ENCODE results near the gene DRAM1.
"Not testable (repeated sequence)": the region's sequence is repeated elsewhere in the genome, so short reads cannot be mapped to it uniquely, and the experiment has no call there.

Gene DRAM1

DNA sequence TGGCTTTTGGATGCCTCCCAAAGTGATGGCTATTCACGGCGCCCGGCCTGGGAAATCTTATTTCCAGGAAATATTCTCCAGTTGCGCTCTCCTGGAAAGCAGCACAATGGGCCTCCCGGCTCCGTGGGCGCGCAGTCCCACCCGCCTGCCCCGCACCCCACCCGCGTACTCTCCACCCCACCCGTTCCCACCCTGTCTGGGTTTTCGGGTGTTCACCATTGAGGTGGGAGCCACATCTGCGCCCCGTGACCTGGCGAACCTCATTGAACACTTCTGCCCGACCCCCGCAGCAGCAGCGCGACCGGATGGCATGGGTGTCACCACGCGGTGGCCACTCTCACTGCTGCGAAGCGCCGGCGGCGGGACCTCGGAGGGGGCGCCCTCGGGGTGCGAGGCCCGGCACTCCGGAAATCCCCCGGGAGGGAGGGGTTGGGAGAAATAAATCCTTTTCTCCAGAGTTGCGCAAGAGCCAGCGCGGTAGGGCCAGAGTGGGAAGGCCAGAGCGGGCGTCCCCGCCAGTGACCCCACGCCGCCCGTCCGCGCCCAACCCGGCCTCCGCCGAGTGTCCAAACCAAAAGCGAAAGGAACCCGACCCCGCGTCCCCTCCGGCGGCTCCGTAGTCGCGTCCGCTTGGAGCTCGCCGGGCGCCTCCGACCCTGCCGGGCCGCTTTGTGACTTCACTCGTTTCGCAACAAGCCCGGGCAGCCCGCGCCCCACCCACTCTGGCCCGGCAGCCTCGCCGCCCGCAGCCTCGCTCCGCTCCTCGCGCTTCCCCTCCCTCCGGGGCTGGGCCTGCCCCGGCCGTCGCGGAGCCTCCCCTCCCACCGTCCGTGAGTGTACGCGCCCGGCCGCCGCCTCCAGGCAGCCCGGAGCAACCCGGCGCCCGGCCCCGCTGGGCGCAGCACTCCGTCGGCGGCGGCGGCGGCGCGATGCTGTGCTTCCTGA, at the start of gene DRAM1:
Gene DRAM1 (plus strand): TSS at position 720 of the 945 bp plus-strand sequence. CDS start 210 bp downstream, at position 930.
- peak; percentile 43 for DNase-seq

DNA sequence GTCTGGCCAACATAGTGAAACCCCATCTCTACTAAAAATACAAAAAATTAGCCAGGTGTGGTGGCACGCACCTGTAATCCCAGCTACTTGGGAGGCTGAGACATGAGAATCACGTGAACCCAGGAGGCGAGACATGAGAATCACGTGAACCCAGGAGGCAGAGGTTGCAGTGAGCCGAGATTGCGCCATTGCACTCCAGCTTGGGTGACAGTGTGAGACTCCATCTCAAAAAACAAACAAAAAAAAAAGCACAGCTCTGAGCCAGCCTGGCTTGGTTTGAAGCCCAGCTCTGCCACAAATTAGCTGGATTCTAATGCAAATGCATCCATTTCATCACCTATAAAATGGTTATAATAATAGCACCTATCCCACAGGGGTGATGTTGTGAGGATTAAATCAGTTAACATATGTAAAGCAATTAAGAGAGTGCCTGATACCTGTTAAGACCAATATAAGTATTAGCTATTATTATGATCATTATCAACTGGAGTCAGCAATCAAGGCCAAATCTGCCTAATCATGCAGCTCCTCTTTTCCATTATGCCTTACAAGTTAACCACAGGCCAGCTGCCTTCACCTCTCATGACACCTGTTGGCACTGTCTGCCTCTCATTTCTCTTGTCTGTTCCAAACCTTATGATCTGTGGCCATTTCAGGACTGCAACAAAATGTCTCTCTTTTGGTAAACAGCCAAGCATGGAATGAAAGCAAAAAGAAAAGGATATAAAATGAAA, 48.8 kb upstream of the DRAM1 start:
- DNase-seq = no peak

- DNase-seq = no peak
Measured at GRCh38 chr12:101829639-101830366, 47.6 kb upstream of the DRAM1 start.

GRCh38 chr12:101830367-101831325, 46.7 kb upstream of the DRAM1 start, which contains the start of gene GNPTAB:
Gene GNPTAB, minus strand, starts transcription at chr12:101830959. Its CDS starts 284 bp downstream, at chr12:101830675.
- DNase-seq = peak; percentile 31

DNA sequence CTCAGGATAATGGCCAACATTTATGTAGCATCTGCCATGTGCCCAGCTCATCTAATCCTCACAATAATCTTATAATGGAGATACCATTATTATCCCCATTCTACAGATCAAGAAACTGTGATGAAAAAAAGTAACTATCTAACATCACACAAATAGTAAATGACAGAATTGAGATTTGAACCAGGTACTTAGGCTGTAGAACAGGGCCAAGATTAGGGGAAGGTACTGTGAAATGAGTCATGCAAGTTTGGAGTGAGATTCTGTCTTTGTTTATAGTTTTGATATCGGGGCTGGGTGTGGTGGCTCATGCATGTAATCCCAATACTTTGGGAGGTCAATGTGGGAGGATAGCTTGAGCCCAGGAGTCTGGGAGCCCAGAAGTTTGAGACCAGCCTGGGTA, 45.4 kb upstream of the DRAM1 start:
- no peak for DNase-seq

DNA sequence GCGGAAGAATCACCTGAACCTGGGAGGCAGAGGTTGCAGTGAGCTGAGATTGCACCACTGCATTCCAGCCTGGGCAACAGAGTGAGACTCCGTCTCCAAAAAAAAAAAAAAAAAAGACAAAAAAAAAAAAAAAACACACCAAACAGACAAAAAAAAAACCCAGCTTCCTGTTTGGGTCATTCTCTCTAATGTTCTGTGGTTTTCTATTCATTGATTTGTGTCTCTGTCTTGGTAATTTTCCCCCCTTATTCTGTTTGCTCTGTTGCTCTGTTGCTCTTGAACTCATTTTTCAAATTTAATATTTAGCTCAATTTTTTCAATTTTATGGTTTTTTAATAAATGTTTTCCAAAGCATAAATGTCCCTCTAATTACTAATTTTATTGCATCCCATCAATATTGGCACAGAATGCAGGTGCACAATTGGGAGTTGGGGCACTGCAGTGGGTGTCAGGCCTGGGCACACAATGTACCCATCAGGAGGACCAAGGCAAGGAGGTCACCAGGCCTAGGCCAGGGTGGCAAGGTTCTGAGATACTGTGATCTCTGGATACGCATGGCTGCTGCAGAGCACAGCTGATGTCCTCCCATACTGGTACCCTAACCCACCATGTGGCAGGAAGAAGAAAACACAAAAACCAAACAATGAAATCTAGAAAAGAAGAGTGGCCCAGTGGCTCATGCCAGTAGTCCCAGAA, 38.6 kb upstream of the DRAM1 start:
- DNase-seq = no peak

DNA sequence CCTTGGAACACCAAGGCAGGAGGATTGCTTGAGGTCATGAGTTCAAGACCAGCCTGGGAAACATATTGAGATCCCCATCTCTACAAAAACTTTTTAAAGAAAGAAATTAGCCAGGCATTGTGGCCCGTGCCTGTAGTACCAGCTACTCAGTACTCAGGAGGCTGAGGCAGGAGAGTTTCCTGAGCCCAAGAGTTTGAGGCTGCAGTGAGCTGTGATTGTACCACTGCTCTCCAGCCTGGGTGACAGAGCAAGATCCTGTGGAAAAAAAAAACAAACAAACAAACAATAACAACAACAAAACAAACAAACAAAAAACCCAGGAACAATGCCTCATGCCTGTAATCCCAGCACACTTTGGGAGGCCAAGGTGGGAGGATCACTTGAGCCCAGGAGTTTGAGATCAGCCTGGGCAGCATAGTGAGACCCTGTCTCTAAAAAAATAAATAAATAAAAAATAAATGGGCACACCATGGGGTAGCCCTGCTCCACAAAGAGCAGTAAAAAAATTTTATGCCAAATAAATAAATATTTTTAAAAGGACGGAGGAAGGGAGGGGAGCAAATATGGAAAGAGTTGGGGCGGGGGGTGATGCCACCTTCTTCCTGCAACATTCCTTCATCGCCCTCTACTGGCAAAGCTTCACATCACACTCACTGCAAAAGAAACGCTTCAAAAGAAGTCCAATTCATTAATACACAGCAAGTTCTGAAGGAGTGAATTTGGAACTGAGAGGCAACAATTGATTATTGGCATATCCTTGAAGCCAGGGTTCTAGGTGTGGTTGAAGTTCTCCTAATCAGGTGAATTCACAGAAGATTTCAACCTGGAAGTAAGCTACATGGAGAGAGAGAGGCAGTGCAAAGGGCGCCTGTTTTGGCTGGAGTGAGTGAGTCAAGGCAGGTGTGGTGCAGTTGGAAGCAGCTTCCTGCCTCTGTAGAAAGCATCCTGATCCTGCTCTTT, 37.8 kb upstream of the DRAM1 start:
- no peak for DNase-seq

GRCh38 chr12:101841069-101841468, 36.3 kb upstream of the DRAM1 start:
- no peak for DNase-seq

GRCh38 chr12:101845137-101845711, 32.2 kb upstream of the DRAM1 start:
- no peak for DNase-seq

- no peak for DNase-seq
Measured at GRCh38 chr12:101847325-101847724, 30.1 kb upstream of the DRAM1 start.

DNA sequence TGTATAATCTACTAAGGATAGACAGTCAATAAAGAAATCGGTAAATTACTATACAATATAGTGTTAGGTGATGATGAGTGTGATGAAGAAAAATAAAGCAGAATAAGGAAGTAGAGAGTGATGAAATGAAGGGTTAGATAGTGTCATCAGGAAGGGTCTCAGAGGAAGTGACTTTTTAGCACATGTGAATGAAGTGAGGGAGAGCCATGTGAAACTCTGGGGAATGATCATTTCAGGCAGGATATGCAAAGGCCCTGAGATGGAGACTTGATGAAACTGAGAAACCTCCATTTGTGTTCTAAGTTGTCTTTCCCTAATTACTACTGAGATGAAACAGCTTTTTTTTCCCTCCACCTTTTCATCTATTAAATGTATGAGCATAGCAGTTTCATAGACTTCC, 27.2 kb upstream of the DRAM1 start:
- no peak for DNase-seq

GRCh38 chr12:101852998-101853397, 24.4 kb upstream of the DRAM1 start:
- DNase-seq = no peak

GRCh38 chr12:101854747-101855146, 22.6 kb upstream of the DRAM1 start:
- DNase-seq = no peak

DNA sequence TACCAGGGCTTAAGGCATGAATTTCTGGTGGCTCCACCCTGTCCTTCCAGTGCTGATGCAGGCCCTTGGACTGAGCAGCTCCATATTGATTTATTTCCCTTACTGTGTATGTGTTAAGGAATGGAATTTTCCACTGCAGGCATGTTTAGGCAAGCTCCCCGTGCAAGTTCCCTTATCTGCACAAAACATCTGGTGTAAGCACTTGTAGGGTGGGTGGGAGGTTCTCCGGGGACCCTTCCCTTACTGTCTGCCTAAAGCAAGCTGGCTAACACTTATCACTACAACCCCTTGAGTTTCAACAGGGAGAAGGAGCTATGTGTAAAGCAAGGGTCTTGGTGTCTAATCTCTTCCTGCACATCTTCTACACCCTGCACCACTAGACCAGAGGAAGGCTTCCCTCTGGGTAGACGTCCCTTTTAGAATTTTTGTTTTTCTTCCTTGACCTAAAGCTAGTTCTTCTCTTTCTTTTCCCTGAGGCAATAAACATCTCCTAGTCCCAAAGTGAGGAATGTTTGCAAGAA, 22.0 kb upstream of the DRAM1 start:
- no peak for DNase-seq

DNA sequence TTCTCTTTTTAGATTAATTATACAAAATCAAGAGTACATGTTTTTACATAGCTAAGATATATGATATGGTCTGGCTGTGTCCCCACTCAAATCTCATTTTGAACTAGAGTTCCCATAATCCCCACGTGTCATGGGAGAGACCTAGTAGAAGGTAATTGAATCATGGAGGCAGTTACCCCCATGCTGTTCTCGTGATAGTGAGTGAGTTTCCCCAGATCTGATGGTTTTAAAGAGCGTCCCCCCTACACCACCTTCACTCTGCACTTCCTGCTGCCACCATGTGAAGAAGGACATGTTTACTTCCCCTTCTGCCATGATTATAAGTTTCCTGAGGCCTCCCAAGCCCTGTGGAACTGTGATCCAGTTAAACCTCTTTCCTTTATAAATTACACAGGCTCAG, 21.4 kb upstream of the DRAM1 start:
- DNase-seq = no peak

DNA sequence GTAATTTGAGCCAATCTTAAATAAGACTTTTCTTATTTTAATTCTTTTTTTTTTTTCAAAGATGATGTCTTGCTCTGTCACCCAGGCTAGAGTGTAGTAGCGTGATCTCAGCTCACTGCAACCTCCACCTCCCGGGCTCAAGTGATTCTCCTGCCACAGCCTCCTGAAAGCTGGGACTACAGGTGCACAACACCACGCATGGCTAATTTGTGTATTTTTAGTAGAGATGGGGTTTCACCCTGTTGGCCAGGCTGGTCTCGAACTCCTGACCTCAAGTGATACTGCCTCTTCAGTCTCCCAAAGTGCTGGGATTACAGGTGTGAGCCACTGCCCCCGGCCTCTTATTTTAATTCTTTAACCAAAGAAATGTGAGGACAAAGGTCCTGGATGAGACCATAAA, 20.8 kb upstream of the DRAM1 start:
- not testable (repeated sequence) for DNase-seq

GRCh38 chr12:101857043-101857558, 20.3 kb upstream of the DRAM1 start:
- no peak for DNase-seq

DNA sequence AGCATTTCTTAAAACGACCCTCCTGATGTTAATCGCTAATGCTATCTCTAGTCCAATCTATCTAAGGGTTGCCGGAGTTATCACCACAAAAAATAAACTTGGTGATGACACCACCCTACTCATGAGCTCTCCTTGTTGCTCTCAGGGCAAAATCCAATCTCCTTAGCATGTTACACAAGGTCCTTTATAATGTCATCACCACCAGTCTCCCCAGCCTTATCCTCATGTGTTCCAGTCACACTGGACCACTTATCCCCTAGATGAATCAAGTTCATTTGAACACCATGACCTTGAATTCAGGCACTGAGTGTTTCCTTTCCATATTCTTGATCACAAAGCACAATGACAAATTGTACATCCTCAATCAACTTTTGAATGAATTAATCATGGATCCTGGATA, 19.0 kb upstream of the DRAM1 start:
- DNase-seq = no peak

Data from cortex of kidney (tissue), 1 donor.